HL-60 (cell line): Measurements from ENCODE around the gene GRK5.

Experiments used
- DNase-seq, 2 experiments: peaks; one replicate each; pipeline ENCODE4 v3.0.0-alpha.2; 2010 to 2020; ENCODE audit warnings: low read depth in 1 of 2, low spot score in 1 of 2
- H3K27ac ChIP-seq: fragments of 250-450 bp; sonication (Bioruptor Pico); replicated peaks from 2 replicates; pipeline ENCODE4 v1.5.1; 2020; ENCODE audit warnings: mild to moderate bottlenecking, moderate library complexity
- H3K27me3 ChIP-seq: fragments of 250-450 bp; sonication (Bioruptor Pico); 2 replicates; pipeline ENCODE4 v1.5.1; 2021; ENCODE audit warnings: mild to moderate bottlenecking, moderate library complexity; ENCODE audit not compliant: insufficient read depth, poor library complexity, severe bottlenecking
- H3K4me3 ChIP-seq: replicated peaks from 2 replicates; pipeline ENCODE4 v1.5.1; 2011; ENCODE audit warnings: mild to moderate bottlenecking, control low read depth, low read length; ENCODE audit not compliant: insufficient read depth
- CTCF ChIP-seq: IDR thresholded peaks from one replicate; pipeline ENCODE4 v1.5.1; 2011; ENCODE audit warnings: low read length, control low read depth, inconsistent platforms; ENCODE audit not compliant: insufficient read depth
- GABPA ChIP-seq: IDR thresholded peaks from 2 replicates; pipeline ENCODE4 v1.6.1; 2012; ENCODE audit warnings: low read depth
- POLR2AphosphoS5 ChIP-seq: IDR thresholded peaks from 2 replicates; pipeline ENCODE4 v1.6.1; 2012; ENCODE audit warnings: low read depth
- REST ChIP-seq: IDR thresholded peaks from 2 replicates; pipeline ENCODE4 v1.6.1; 2012; ENCODE audit warnings: low read depth; ENCODE audit not compliant: insufficient replicate concordance
- SPI1 ChIP-seq: IDR thresholded peaks from 2 replicates; pipeline ENCODE4 v1.6.1; 2012; ENCODE audit warnings: low read depth, mild to moderate bottlenecking, borderline replicate concordance

GRK5 gene

GRCh38 chr10:119330342-119330741 lies 123.0 kb downstream of the GRK5 start:
- Histone ChIP-seq H3K27me3 (no peaks in the 10 kb centered on the region), H3K4me3 (no peak overlapping the region), H3K27ac (no peak overlapping the region)
- DNase-seq, result no peak
- TF ChIP-seq GABPA (no peak), CTCF (no peak), POLR2AphosphoS5 (no peak), REST (no peak), SPI1 (no peak)

GRCh38 chr10:119331061-119331460 lies 123.7 kb downstream of the GRK5 start:
- H3K27me3 ChIP-seq, result no peaks in the 10 kb centered on the region
- no peak for DNase-seq

More at GRCh38 chr10:119331061-119331460, 123.7 kb downstream of the GRK5 start:
- TF ChIP-seq GABPA (no peak), POLR2AphosphoS5 (no peak), CTCF (no peak), SPI1 (no peak), REST (no peak)
- H3K27ac ChIP-seq, result no peak overlapping the region
- H3K4me3 ChIP-seq, result no peak overlapping the region
